GM18505 (cell line): ENCODE data around the gene NOP53.
"Not testable (repeated sequence)": the region's sequence is repeated elsewhere in the genome, so short reads cannot be mapped to it uniquely, and the experiment has no call there.

Experiments used
- ATAC-seq: cut with Tn5 transposase; IDR thresholded peaks from one replicate; pipeline ENCODE4 v1.9.1; 2021; ENCODE audit not compliant: unreplicated experiment
- POLR2A ChIP-seq: IDR thresholded peaks from 4 replicates; pipeline ENCODE4 v1.6.1; 2011; ENCODE audit warnings: borderline replicate concordance; ENCODE audit not compliant: insufficient read depth, insufficient read length; ENCODE audit errors: extremely low read depth

Gene NOP53

DNA sequence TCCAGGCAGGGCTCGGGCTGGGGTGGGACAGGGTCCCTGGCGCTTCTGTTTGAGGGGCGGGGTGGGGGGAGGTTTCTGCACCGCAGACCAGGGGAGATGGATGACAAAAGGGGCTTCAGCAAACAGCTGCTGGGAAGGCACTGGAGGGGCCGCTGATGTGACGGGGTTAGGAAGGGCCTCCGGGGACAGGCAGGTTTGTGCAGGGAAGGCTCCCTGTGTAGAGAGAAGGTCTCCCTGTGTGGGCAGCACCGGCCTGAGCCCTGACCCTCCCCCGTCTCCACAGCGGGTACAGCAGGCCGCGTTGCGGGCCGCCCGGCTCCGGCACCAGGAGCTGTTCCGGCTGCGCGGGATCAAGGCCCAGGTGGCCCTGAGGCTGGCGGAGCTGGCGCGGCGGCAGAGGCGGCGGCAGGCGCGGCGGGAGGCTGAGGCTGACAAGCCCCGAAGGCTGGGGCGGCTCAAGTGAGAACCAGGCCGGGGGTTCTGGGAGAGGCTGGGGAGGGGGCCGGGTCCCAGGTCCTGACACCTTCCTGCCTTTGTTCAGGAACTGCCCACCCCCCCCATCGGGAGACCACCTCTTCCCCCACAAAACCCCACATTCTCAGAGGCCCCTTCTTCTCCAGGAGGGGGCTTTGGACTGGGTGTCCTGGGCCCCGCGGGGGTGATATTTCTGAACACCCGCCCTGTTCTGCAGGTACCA is 9.9 kb downstream of the NOP53 start:
- no peak for TF ChIP-seq POLR2A
- no peak for ATAC-seq

DNA sequence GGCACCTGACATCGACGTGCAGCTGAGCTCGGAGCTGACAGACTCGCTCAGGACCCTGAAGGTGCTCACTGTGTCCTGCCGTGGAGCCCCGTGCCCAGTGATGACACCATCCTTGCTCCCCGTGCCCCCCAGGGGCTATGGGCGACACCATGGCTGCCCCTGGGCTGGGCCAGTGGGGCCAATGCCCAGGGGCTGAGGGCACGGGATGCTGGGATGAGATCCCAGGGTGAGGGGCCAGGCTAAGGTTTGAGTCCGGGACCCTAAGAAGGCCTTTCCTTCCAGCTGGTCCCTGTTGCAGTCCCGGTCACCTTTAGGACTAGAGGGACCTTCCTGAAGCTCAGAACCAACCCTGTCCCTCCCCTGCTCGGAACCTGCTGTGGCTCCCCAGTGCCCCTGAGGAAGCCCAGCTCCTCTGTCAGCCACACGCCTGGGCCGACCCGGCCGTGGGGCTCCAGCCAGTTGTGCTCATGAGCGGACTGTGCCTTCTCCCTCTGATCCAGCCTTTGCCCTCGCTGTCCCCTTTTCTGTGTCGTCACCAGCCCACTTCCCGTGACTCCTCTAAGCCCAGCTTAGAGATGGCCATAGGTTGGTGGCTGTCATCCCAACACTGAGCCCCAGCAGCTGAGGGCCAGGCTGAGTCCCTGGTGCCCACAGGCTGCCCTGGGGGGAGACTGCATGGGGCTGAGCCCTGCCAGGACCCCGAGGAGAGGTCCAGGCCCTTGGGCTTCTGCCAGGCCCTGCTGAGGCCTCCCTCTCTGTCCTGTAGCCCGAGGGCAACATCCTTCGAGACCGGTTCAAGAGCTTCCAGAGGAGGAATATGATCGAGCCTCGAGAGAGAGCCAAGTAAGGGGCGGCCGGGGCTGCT is 10.6 kb downstream of the NOP53 start:
- no peak for ATAC-seq
- TF ChIP-seq POLR2A: no peak

DNA sequence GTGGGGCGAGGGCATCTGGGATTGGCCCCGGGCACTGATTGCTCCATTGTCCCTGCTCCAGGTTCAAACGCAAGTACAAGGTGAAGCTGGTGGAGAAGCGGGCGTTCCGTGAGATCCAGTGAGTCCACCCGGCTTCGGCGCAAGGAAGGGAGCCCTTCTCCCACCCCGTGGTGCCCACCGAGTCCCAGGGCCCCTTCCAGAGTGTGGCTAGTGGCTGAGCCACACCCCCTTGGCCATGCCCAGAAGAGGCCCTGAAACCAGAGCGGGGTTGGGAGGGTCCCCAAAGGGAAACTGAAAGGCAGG is 11.2 kb downstream of the NOP53 start:
- ATAC-seq: no peak
- no peak for TF ChIP-seq POLR2A

DNA sequence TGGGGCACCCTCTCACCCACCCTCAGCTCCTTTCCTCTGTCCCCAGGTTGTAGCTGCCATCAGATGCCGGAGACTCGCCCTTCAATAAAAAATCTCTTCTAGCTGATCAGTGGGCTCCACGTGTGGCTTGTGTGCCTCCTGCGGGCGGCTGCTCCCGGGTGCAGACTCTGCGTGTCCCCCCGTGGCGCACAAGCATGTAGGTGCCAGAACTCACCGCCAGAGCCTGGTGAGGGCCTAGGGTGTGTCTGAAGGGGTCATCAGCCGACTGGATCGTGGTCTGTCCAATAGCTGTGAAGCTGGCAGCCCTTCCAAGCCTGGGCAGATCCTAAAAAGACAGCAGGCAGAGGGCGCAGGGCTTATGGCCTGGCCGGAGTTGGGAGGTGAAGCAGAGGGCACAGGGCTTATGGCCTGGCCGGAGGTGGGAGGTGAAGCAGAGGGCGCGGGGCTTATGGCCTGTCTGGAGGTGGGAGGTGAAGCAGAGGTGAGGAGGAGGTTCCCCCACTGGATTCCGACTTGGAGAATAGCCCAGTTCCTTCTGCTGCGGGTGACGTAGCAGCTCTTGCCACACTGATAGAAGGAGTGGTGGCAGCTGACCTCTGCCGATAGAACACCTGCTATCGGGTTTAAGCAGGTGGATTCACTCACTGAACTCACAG is 11.7 kb downstream of the NOP53 start:
- no peak for TF ChIP-seq POLR2A
- ATAC-seq: no peak

DNA sequence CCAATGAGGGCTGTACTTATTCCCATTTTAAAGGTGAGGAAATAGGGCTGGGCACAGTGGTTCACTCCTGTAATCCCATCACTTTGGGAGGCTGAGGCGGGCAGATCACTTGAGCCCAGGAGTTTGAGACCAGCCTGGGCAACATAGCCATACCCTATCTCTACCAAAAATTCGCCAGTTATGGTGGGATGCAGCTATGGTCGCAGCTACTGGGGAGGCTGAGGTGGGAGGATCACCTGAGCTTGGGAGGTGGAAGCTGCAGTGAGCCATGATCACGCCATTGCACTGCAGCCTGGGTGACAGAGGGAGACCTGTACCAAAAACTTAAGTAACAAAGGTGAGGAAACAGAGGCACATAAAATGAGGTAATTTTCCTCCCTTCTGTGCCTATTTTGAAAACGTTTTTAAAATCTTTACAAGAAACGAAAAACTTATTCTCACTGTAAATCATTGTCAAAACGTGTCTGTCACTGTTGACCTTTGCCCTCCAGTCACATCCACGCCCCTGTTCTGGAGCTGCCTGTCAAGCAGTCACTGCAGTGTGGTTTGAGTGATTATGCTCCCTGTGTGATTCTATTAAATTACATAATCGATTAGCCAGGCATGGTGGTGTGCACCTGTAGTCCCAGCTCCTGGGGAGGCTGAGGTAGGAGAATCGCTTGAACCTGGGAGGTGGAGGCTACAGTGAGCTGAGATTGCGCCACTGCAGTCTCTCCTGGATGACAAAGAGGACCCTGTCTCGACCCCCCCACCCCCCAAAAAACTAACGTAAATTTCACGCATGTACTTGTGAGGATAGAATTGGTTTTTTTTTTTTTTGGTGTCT is 12.5 kb downstream of the NOP53 start:
- no peak for ATAC-seq
- TF ChIP-seq POLR2A: no peak

DNA sequence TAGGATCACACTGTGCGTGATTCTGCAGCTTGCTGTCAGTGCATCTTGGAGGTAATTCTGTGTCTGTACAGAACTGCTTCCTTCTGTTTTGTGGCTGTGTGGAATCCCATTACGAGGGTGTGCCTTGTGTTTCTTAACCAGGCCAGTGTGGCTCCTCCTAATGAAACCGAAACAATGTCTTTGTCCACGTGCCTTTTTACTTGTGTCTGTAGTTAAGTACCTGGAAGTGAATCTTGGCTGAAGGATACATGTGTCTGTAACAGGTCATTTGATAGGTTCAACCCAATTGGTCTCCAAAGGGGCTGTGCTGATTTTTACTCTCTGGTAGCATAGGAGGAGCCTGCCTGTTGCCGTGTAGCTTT is 13.1 kb downstream of the NOP53 start:
- no peak for ATAC-seq
- no peak for TF ChIP-seq POLR2A

DNA sequence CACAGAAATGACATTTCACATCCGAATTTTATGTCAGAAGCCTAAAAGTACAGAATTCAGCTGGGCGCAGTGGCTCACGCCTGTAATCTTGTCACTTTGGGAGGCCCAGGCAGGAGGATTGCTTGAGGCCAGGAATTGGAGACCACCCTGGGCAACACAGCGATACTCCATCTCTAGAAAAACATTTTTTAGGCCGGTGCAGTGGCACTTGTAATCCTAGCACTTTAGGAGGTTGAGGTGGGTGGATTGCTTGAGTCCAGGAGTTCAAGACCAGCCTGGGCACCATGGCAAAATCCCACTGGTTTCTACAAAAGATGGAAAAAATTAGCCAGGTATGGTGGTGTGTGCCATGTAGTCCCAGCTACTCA is 15.3 kb downstream of the NOP53 start:
- TF ChIP-seq POLR2A: no peak
- no peak for ATAC-seq

DNA sequence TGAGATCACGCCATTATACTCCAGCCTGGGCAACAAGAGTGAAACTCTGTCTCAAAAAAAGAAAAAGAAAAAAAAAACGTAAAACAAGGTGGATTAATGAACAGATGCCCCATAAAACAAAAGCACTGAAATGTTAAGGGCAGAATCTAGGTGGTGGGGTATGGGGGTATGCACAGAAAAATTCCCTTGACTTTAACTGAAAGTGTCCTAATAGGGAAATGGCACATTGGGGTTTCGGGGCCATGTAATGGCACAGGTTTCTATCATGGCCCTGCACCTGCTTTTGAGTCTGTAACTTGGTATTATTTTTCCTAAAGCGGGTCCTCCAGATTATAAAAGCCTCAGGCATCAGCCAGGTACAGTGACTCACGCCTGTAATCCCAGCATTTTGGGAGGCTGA is 16.2 kb downstream of the NOP53 start:
- no peak for ATAC-seq
- TF ChIP-seq POLR2A: no peak

DNA sequence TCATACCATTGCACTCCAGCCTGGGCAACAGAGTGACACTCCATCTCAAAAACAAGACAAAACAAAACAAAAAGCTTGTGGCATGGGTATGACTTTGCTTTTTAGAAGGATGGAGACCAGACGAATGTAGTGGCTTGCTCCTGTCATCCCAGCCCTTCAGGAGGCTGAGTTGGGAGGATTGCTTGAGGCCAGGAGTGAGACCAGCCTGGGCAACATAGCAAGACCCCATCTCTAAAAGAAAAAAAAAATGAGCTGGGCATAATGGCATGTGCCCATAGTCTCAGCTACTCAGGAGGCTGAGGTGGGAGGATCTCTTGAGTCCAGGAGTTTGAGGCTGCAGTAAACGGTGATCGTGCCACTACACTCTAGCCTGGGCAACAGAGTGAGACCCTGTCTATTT is 16.8 kb downstream of the NOP53 start:
- no peak for TF ChIP-seq POLR2A
- no peak for ATAC-seq

DNA sequence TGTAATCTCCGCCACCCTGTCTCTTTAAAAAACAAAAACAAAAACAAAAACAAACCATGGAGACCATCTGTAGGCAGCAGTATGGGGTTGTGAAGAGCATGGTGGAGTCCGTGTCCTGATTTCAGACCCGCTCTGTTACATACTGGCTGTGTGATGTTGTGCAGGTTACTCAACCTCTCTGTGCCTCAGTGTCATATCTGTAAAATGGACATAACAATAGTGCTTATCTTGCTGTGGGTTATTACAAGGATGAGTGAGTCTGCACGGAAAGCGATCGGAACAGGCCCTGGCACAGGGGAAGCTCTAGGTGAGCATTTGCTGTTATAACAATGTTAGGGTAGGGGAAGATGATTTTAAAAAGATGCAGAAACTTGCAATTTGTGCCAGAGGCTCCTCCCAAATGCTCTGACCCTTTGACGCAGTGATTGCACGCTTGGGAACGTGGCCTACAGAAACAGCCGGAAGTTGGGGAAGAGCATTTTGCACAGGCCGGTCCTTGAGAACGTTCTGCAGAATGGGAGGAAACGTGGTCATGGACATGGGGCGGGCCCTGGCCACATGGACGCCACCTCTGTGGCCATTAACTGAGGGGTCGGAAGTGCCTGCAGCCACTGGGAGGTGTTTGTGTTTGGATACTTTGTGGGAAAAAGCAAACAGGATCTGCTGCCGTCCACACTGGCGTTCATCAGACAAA is 17.4 kb downstream of the NOP53 start:
- no peak for ATAC-seq
- TF ChIP-seq POLR2A: no peak

DNA sequence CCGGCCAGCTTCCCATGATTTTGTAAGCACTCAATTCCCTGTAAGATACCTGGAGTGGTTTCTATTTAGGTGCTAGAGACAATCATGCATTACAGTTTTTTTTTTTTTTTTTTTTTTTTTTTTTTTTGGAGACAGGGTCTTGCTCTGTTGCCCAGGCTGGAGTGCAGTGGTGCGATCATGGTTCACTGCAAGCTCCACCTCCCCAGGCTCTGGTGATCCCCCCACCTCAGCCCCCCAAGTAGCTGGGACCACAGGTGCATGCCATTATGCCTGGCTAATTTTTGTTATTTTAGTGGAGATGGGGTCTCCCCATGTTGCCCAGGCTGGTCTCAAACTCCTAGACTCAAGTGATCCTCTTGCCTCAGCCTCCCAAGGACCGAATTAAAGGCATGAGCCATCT is 19.4 kb downstream of the NOP53 start:
- ATAC-seq: not testable (repeated sequence)

DNA sequence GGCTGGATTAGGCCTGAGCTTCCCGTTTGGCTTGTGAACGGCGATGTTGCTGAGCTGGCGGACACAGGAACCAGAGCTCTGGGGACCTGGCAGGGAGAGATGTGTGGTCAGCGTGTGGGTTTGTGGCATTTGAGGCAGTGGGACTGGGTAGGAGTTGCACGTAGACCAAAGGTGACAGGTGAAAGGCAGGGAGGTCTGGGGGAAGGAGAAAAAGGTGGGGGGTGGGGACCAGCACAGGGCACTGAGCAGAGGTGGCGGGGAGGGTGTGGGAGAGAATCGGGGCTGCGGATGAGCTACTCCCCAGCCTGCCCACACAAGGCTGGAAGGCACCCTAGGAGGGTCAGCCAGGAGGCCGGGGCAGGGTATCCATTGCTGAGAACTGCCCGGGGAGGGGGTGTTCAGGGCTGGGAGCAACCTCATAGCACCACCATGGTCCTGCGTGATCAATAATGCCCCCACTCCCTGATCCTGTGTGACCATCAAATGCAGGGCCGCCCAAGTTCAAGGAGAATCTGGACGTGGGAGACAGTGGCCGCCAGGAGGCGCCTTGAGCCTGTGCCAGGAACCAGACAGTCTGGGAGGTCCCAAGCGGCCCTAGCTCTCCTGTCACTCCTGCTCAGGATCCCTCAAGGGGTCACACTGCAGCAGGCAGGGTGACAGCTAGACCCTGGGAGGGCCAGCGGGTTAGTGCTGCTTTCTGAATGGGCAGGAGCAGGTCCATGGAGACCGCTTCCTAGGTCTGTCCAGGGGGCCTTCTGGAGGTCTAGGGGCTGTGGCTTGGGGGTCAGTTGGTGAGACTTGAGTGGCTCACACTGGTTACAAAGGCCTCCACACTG is 20.4 kb downstream of the NOP53 start:
- TF ChIP-seq POLR2A: no peak
- ATAC-seq: no peak
